ENCODE data around the gene C9orf152. TPM values are rescaled to one million over a fixed set of nuclear protein-coding genes. Genes with fewer than 3 reads are reported as not detected.

The C9orf152 gene
- total and polyA plus RNA-seq, 2 of the 13 experiments (the other 11 are each of a cell fraction or from before 2014, with no cell fraction given), result 0.24 to 0.48 TPM

DNA sequence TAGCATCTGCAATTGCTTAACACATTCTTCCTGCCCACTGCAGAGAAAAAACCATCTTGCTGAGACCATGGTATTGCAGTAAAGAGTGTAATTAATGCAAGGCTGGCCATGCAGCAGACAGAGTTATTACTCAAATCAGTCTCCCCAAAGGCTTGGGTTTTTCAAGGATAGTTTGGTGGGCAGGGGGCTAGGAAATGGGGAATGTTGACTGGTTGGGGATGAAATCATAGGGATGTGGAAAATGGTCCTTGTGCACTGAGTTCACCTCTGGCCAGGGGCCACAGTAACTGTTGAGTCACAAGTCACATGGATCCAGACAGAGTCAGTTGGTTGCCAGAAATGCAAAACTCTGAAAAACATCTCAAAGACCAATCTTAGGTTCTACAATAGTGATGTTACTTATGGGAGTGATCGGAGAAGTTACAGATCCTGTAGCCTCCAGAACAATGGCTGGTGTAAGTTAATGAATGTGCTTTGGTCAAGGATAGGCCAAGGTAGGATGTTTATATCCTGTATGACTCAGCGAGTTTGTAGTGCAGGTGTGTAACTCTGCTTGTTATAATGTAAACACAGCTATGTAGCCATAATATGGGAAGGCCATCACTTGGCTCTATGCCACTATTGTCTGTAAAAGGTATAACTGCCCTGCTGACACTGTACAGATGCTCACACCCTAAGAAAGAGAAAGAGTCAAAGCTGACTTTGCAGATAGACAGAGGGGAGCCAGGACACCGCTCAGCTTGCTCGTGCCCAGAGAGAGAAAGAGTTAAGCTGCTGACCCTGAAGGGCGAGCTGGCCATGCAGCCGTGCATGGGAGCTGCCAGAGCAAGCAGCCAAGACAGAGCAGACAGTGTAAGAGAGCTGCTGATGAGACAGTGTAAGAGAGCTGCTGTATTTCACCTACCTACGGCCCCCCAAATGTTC is 27.2 kb downstream of the C9orf152 start (continued):
- TF ChIP-seq, protein P1, sequence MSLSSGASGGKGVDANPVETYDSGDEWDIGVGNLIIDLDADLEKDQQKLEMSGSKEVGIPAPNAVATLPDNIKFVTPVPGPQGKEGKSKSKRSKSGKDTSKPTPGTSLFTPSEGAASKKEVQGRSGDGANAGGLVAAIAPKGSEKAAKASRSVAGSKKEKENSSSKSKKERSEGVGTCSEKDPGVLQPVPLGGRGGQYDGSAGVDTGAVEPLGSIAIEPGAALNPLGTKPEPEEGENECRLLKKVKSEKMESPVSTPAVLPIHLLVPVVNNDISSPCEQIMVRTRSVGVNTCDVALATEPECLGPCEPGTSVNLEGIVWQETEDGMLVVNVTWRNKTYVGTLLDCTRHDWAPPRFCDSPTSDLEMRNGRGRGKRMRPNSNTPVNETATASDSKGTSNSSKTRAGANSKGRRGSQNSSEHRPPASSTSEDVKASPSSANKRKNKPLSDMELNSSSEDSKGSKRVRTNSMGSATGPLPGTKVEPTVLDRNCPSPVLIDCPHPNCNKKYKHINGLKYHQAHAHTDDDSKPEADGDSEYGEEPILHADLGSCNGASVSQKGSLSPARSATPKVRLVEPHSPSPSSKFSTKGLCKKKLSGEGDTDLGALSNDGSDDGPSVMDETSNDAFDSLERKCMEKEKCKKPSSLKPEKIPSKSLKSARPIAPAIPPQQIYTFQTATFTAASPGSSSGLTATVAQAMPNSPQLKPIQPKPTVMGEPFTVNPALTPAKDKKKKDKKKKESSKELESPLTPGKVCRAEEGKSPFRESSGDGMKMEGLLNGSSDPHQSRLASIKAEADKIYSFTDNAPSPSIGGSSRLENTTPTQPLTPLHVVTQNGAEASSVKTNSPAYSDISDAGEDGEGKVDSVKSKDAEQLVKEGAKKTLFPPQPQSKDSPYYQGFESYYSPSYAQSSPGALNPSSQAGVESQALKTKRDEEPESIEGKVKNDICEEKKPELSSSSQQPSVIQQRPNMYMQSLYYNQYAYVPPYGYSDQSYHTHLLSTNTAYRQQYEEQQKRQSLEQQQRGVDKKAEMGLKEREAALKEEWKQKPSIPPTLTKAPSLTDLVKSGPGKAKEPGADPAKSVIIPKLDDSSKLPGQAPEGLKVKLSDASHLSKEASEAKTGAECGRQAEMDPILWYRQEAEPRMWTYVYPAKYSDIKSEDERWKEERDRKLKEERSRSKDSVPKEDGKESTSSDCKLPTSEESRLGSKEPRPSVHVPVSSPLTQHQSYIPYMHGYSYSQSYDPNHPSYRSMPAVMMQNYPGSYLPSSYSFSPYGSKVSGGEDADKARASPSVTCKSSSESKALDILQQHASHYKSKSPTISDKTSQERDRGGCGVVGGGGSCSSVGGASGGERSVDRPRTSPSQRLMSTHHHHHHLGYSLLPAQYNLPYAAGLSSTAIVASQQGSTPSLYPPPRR (CRISPR knock-in tag; IDR thresholded peaks at IDR 0.05; ENCODE audit: borderline replicate concordance), result peak; percentile 47; the same call in 1 of the 2 replicates
- TF ChIP-seq ZNF432 (CRISPR knock-in tag; IDR thresholded peaks at IDR 0.05; ENCODE audit: borderline replicate concordance) (no peak), MED1 (CRISPR knock-in tag; IDR thresholded peaks at IDR 0.05) (peak; percentile 88), ELF3 (CRISPR knock-in tag; IDR thresholded peaks at IDR 0.05) (peak; percentile 67; the same call in 1 of the 2 replicates), ZNF563 (CRISPR knock-in tag; IDR thresholded peaks at IDR 0.05) (no peak), JUND (CRISPR knock-in tag; IDR thresholded peaks at IDR 0.05) (peak; percentile 76), NR2F6 (IDR thresholded peaks at IDR 0.05) (no peak), NR2F6 (CRISPR knock-in tag; IDR thresholded peaks at IDR 0.05) (peak; percentile 74; the same call in 1 of the 2 replicates), SP5 (CRISPR knock-in tag; IDR thresholded peaks at IDR 0.05; ENCODE audit: borderline replicate concordance, low read depth) (0 out of 2 replicates have a peak, but pooled peaks have one; percentile 27), ZSCAN21 (CRISPR knock-in tag; IDR thresholded peaks at IDR 0.05; ENCODE audit: borderline replicate concordance) (peak; percentile 54), ZFP1 (CRISPR knock-in tag; IDR thresholded peaks at IDR 0.05) (0 out of 2 replicates have a peak, but pooled peaks have one; percentile 54), RBFOX2 (IDR thresholded peaks at IDR 0.05; ENCODE audit: low read depth, low read length) (no peak)
- TF ChIP-seq, protein P2, sequence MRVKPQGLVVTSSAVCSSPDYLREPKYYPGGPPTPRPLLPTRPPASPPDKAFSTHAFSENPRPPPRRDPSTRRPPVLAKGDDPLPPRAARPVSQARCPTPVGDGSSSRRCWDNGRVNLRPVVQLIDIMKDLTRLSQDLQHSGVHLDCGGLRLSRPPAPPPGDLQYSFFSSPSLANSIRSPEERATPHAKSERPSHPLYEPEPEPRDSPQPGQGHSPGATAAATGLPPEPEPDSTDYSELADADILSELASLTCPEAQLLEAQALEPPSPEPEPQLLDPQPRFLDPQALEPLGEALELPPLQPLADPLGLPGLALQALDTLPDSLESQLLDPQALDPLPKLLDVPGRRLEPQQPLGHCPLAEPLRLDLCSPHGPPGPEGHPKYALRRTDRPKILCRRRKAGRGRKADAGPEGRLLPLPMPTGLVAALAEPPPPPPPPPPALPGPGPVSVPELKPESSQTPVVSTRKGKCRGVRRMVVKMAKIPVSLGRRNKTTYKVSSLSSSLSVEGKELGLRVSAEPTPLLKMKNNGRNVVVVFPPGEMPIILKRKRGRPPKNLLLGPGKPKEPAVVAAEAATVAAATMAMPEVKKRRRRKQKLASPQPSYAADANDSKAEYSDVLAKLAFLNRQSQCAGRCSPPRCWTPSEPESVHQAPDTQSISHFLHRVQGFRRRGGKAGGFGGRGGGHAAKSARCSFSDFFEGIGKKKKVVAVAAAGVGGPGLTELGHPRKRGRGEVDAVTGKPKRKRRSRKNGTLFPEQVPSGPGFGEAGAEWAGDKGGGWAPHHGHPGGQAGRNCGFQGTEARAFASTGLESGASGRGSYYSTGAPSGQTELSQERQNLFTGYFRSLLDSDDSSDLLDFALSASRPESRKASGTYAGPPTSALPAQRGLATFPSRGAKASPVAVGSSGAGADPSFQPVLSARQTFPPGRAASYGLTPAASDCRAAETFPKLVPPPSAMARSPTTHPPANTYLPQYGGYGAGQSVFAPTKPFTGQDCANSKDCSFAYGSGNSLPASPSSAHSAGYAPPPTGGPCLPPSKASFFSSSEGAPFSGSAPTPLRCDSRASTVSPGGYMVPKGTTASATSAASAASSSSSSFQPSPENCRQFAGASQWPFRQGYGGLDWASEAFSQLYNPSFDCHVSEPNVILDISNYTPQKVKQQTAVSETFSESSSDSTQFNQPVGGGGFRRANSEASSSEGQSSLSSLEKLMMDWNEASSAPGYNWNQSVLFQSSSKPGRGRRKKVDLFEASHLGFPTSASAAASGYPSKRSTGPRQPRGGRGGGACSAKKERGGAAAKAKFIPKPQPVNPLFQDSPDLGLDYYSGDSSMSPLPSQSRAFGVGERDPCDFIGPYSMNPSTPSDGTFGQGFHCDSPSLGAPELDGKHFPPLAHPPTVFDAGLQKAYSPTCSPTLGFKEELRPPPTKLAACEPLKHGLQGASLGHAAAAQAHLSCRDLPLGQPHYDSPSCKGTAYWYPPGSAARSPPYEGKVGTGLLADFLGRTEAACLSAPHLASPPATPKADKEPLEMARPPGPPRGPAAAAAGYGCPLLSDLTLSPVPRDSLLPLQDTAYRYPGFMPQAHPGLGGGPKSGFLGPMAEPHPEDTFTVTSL (CRISPR knock-in tag; IDR thresholded peaks at IDR 0.05; ENCODE audit: borderline replicate concordance), result peak; percentile 84
- TF ChIP-seq, protein P3, sequence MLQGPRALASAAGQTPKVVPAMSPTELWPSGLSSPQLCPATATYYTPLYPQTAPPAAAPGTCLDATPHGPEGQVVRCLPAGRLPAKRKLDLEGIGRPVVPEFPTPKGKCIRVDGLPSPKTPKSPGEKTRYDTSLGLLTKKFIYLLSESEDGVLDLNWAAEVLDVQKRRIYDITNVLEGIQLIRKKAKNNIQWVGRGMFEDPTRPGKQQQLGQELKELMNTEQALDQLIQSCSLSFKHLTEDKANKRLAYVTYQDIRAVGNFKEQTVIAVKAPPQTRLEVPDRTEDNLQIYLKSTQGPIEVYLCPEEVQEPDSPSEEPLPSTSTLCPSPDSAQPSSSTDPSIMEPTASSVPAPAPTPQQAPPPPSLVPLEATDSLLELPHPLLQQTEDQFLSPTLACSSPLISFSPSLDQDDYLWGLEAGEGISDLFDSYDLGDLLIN (CRISPR knock-in tag; IDR thresholded peaks at IDR 0.05; ENCODE audit: borderline replicate concordance), result no peak
- TF ChIP-seq, protein P4, sequence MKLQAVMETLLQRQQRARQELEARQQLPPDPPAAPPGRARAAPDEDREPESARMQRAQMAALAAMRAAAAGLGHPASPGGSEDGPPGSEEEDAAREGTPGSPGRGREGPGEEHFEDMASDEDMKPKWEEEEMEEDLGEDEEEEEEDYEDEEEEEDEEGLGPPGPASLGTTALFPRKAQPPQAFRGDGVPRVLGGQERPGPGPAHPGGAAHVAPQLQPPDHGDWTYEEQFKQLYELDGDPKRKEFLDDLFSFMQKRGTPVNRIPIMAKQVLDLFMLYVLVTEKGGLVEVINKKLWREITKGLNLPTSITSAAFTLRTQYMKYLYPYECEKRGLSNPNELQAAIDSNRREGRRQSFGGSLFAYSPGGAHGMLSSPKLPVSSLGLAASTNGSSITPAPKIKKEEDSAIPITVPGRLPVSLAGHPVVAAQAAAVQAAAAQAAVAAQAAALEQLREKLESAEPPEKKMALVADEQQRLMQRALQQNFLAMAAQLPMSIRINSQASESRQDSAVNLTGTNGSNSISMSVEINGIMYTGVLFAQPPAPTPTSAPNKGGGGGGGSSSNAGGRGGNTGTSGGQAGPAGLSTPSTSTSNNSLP (IDR thresholded peaks at IDR 0.05; ENCODE audit: low read depth, low read length), result peak; percentile 34; the same call in 1 of the 2 replicates

Data from HepG2 (cell line).